22Rv1 (cell line): ENCODE results near the gene FBXL13.

ENCODE experiments used
- CTCF ChIP-seq: fragments of 450-650 bp; IDR thresholded peaks from 2 replicates; pipeline ENCODE4 v1.5.1; 2017; ENCODE audit warnings: mild to moderate bottlenecking
- ZFX ChIP-seq: fragments of 450-650 bp; IDR thresholded peaks from 2 replicates; pipeline ENCODE4 v1.6.1; 2017; ENCODE audit warnings: antibody characterized with exemption, borderline replicate concordance

- TF ChIP-seq CTCF = no peak
- TF ChIP-seq ZFX = no peak
Observed at GRCh38 chr7:102883098-102883860, 191.3 kb downstream of the FBXL13 start.
